Esophagus muscularis mucosa (tissue), 4 donors: Measurements from ENCODE around the gene JMJD1C. TPM values are rescaled to one million over a fixed set of nuclear protein-coding genes. Genes with fewer than 3 reads are reported as not detected.

Experiments used
- DNase-seq: peaks from one replicate; pipeline ENCODE4 v3.0.0-alpha.2; 2017; ENCODE audit errors: extremely low spot score
- H3K27ac ChIP-seq, 4 donors: fragments of 200-600 bp; sonication (generic); replicated peaks in 1 of 4; 1 replicate in 3 of 4; 2 replicates in 1 of 4; pipeline ENCODE4 v1.5.1; 2016 to 2019; ENCODE audit warnings: mild to moderate bottlenecking in 1 of 4
- H3K27me3 ChIP-seq, 4 donors: fragments of 200-600 bp; sonication (generic); one replicate each; pipeline versions ENCODE4 v1.5.1 to v1.6.0; 2016 to 2019
- H3K36me3 ChIP-seq, 4 donors: fragments of 200-600 bp; sonication (generic); one replicate each; pipeline ENCODE4 v1.5.1; 2016 to 2019
- H3K4me1 ChIP-seq, 4 donors: fragments of 200-600 bp; sonication (generic); one replicate each; pipeline ENCODE4 v1.5.1; 2016 to 2019
- H3K4me3 ChIP-seq, 4 donors: fragments of 200-600 bp; sonication (generic); 1 replicate in 2 of 4; 2 replicates in 2 of 4; pipeline ENCODE4 v1.5.1; 2016 to 2019; ENCODE audit warnings: mild to moderate bottlenecking in 4 of 4, moderate library complexity in 1 of 4
- H3K9me3 ChIP-seq, 4 donors: fragments of 200-600 bp; sonication (generic); 1 replicate in 3 of 4; 2 replicates in 1 of 4; pipeline ENCODE4 v1.5.1; 2016 to 2019
- EP300 ChIP-seq: sonication (generic); formaldehyde crosslinking; IDR thresholded peaks from one replicate; pipeline ENCODE4 v1.6.1; 2017; ENCODE audit warnings: antibody characterized with exemption
- POLR2A ChIP-seq: fragments of 450-650 bp; IDR thresholded peaks from one replicate; pipeline ENCODE4 v1.6.1; 2017; ENCODE audit warnings: antibody characterized with exemption, moderate library complexity, mild to moderate bottlenecking, low read depth
- POLR2AphosphoS5 ChIP-seq, 2 donors: sonication (generic); formaldehyde crosslinking; IDR thresholded peaks; one replicate each; pipeline ENCODE4 v1.6.1; 2017; ENCODE audit warnings: antibody characterized with exemption in 2 of 2
- WGBS: methylation state at CpG from one replicate; pipeline ENCODE4 v1.1.5; 2018; 5-methylcytosine and 5-hydroxymethylcytosine counted together
- intact Hi-C: fragments of 100-400 bp; cut with DNase I; formaldehyde crosslinking; loops from one replicate; pipeline ENCODE4 v1.15.1; 2023
- total RNA-seq, 4 donors: library from RNA; depleted of rRNA; stranded (reverse); fragments of >200 nt; gene quantifications; one replicate each; pipeline versions ENCODE4 v1.1.0 to v1.2.1, GENCODE V29; 2016
- TF ChIP-seq, protein P1 (sequence below), 3 experiments: fragments of 200-600 bp in 2 of 3; fragments of 450-650 bp in 1 of 3; sonication (generic) in 2 of 3; IDR thresholded peaks; one replicate each; pipeline ENCODE4 v1.5.1; 2017 to 2019; ENCODE audit warnings: antibody characterized with exemption in 3 of 3, mild to moderate bottlenecking in 2 of 3, moderate library complexity in 1 of 3

Gene JMJD1C
- total RNA-seq, 4 donors from 2014 or later: 60.3 to 89.7 (median 79.8) TPM

DNA sequence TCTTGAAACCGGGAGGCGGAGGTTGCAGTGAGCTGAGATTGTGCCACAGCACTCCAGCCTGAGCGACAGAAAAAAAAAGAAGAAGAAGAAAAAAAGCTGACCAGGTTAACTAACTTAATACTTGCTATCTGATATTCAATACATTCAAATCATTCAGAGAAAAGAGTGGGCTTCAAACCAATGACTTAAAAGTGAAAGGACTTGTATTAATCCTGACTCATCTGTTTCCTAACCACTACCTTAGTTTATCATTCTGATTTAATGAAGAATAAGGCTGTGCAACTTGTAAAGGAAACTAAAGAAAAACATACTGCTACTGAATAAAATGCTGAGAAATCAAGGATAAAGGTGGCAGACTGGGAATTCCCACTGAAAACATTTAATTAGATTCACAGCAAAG, 204.3 kb downstream of the JMJD1C start:
- no peak for DNase-seq
- H3K9me3 ChIP-seq: no peaks in the 10 kb centered on the region
- H3K4me3 ChIP-seq: no peak overlapping the region
- peaks cover 67 to 85% (median 81%) of the 10 kb centered on the region in 4 donors for H3K4me1 ChIP-seq
- intact Hi-C loops: no loop called here
- TF ChIP-seq POLR2AphosphoS5 (IDR thresholded peaks at IDR 0.05) (no peak), POLR2A (no peak), EP300 (no peak)
- TF ChIP-seq, protein P1, sequence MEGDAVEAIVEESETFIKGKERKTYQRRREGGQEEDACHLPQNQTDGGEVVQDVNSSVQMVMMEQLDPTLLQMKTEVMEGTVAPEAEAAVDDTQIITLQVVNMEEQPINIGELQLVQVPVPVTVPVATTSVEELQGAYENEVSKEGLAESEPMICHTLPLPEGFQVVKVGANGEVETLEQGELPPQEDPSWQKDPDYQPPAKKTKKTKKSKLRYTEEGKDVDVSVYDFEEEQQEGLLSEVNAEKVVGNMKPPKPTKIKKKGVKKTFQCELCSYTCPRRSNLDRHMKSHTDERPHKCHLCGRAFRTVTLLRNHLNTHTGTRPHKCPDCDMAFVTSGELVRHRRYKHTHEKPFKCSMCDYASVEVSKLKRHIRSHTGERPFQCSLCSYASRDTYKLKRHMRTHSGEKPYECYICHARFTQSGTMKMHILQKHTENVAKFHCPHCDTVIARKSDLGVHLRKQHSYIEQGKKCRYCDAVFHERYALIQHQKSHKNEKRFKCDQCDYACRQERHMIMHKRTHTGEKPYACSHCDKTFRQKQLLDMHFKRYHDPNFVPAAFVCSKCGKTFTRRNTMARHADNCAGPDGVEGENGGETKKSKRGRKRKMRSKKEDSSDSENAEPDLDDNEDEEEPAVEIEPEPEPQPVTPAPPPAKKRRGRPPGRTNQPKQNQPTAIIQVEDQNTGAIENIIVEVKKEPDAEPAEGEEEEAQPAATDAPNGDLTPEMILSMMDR (IDR thresholded peaks at IDR 0.05): no peak
- no peaks in the 10 kb centered on the region for H3K27me3 ChIP-seq
- 62% methylated on average over 3 of the region's 3 CpGs for WGBS
- peak overlapping the region; percentile 81 to 88 (median 86) for H3K27ac ChIP-seq
- H3K36me3 ChIP-seq: peaks cover 0 to 9% (median 4%) of the 10 kb centered on the region in 4 donors

GRCh38 chr10:63260860-63261251, 204.9 kb downstream of the JMJD1C start:
- no peak for TF ChIP-seq EP300
- TF ChIP-seq POLR2A: no peak
- TF ChIP-seq POLR2AphosphoS5 (IDR thresholded peaks at IDR 0.05): no peak
- TF ChIP-seq, protein P1 (IDR thresholded peaks at IDR 0.05): no peak
- H3K27ac ChIP-seq: peak overlapping the region; percentile 81 to 88 (median 86)
- peaks cover 0 to 9% (median 4%) of the 10 kb centered on the region in 4 donors for H3K36me3 ChIP-seq
- H3K4me3 ChIP-seq: no peak overlapping the region
- 86% methylated on average over 3 of the region's 3 CpGs for WGBS
- intact Hi-C loops: no loop called here
- DNase-seq: no peak
- no peaks in the 10 kb centered on the region for H3K27me3 ChIP-seq
- peaks cover 74 to 92% (median 88%) of the 10 kb centered on the region in 4 donors for H3K4me1 ChIP-seq
- no peaks in the 10 kb centered on the region for H3K9me3 ChIP-seq

GRCh38 chr10:63260103-63260859, 205.5 kb downstream of the JMJD1C start:
- TF ChIP-seq EP300 (no peak), POLR2A (no peak)
- TF ChIP-seq, protein P1 (IDR thresholded peaks at IDR 0.05): no peak
- DNase-seq: no peak
- Histone ChIP-seq H3K36me3 (peaks cover 0 to 9% (median 4%) of the 10 kb centered on the region in 4 donors), H3K27ac (peak overlapping the region in 3 of 4 donors; percentile 86 to 88 (median 86)), H3K4me3 (no peak overlapping the region), H3K27me3 (no peaks in the 10 kb centered on the region), H3K4me1 (peaks cover 80 to 97% (median 91%) of the 10 kb centered on the region in 4 donors), H3K9me3 (no peaks in the 10 kb centered on the region)
- WGBS: 94% methylated on average over 17 of the region's 17 CpGs
- intact Hi-C loops: no loop called here

GRCh38 chr10:63258920-63259678, 206.7 kb downstream of the JMJD1C start:
- no peaks in the 10 kb centered on the region for H3K9me3 ChIP-seq
- peak overlapping the region in 3 of 4 donors; percentile 2 to 88 (median 34) for H3K27ac ChIP-seq
- no peak for TF ChIP-seq POLR2A
- no peak for TF ChIP-seq EP300
- no peak for TF ChIP-seq POLR2AphosphoS5 (IDR thresholded peaks at IDR 0.05)
- TF ChIP-seq, protein P1 (IDR thresholded peaks at IDR 0.05): no peak
- H3K4me1 ChIP-seq: peaks cover 78 to 97% (median 95%) of the 10 kb centered on the region in 4 donors
- intact Hi-C loops: no loop called here
- 67% methylated on average over 2 of the region's 2 CpGs for WGBS
- H3K4me3 ChIP-seq: no peak overlapping the region
- no peaks in the 10 kb centered on the region for H3K27me3 ChIP-seq
- H3K36me3 ChIP-seq: peaks cover 0 to 9% (median 4%) of the 10 kb centered on the region in 4 donors
- DNase-seq: no peak
